Fibroblast of lung (primary cell): ENCODE data around the gene DPH2. TPM values are rescaled to one million over a fixed set of nuclear protein-coding genes. Genes with fewer than 3 reads are reported as not detected.

Experiments
- DNase-seq, 2 donors: peaks; one replicate each; pipeline versions ENCODE4 v3.0.0 to v3.0.0-alpha.2; 2010; ENCODE audit warnings: low read depth in 2 of 2
- H2AFZ ChIP-seq: 2 replicates; pipeline ENCODE4 v1.5.1; 2012; ENCODE audit warnings: low read length, control low read depth, inconsistent platforms
- H3K27ac ChIP-seq: 2 replicates; pipeline ENCODE4 v1.5.1; 2011; ENCODE audit warnings: low read length, control low read depth; ENCODE audit not compliant: insufficient read depth
- H3K27me3 ChIP-seq: 2 replicates; pipeline ENCODE4 v1.5.1; 2011; ENCODE audit warnings: mild to moderate bottlenecking, low read length; ENCODE audit not compliant: control insufficient read depth, insufficient read depth
- H3K36me3 ChIP-seq: 2 replicates; pipeline ENCODE4 v1.5.1; 2011; ENCODE audit warnings: low read length; ENCODE audit not compliant: control insufficient read depth, insufficient read depth
- H3K4me1 ChIP-seq: 2 replicates; pipeline ENCODE4 v1.5.1; 2011; ENCODE audit warnings: low read length; ENCODE audit not compliant: control insufficient read depth, insufficient read depth; ENCODE audit errors: extremely low read depth
- H3K4me2 ChIP-seq: 2 replicates; pipeline ENCODE4 v1.5.1; 2011; ENCODE audit warnings: low read length, control low read depth; ENCODE audit not compliant: insufficient read depth; ENCODE audit errors: extremely low read depth
- H3K4me3 ChIP-seq, 4 experiments: fragments of 200-600 bp in 1 of 4; sonication (generic) in 1 of 4; replicated peaks in 1 of 4; 2 replicates each; pipeline ENCODE4 v1.5.1; 2011 to 2016; ENCODE audit warnings: low read length in 4 of 4, low read depth in 3 of 4, mild to moderate bottlenecking in 3 of 4, control low read depth in 2 of 4, inconsistent platforms in 1 of 4, mixed read lengths in 1 of 4; ENCODE audit not compliant: insufficient read depth in 1 of 4; ENCODE audit errors: control extremely low read depth in 1 of 4
- H3K79me2 ChIP-seq: 2 replicates; pipeline ENCODE4 v1.5.1; 2012; ENCODE audit warnings: mild to moderate bottlenecking, low read length, inconsistent platforms; ENCODE audit not compliant: control insufficient read depth, insufficient read depth
- H3K9ac ChIP-seq: 2 replicates; pipeline ENCODE4 v1.5.1; 2011; ENCODE audit warnings: mild to moderate bottlenecking, low read length, control low read depth; ENCODE audit not compliant: insufficient read depth
- H3K9me3 ChIP-seq: 2 replicates; pipeline ENCODE4 v1.5.1; 2012; ENCODE audit warnings: low read depth, low read length; ENCODE audit not compliant: control insufficient read depth, insufficient read depth
- H4K20me1 ChIP-seq: 2 replicates; pipeline ENCODE4 v1.5.1; 2011; ENCODE audit warnings: low read length; ENCODE audit not compliant: control insufficient read depth, insufficient read depth; ENCODE audit errors: extremely low read depth
- EZH2 ChIP-seq: IDR thresholded peaks from 2 replicates; pipeline ENCODE4 v1.5.1; 2012; ENCODE audit warnings: low read length, control low read depth, mild to moderate bottlenecking; ENCODE audit errors: missing control alignments
- polyA plus RNA-seq, 2 donors: library from polyadenylated mRNA; depleted of rRNA in 1 of 2; stranded (reverse) in 1 of 2; unstranded in 1 of 2; fragments of >200 nt; gene quantifications; 2 replicates each; pipeline ENCODE4 v1.2.1, GENCODE V29; 2011 to 2012; ENCODE audit warnings: missing spikeins in 1 of 2
- total RNA-seq: library from RNA; depleted of rRNA; stranded (reverse); fragments of >200 nt; gene quantifications from 2 replicates; pipeline ENCODE4 v1.2.1, GENCODE V29; 2014
- TF ChIP-seq, protein P1 (sequence below), 2 donors: IDR thresholded peaks in 1 of 2; conservative IDR thresholded peaks in 1 of 2; 1 replicate in 1 of 2; 2 replicates in 1 of 2; pipeline ENCODE4 v1.5.1; 2011 to 2012; ENCODE audit warnings: low read length in 2 of 2, control low read depth in 1 of 2, inconsistent platforms in 1 of 2, low read depth in 1 of 2, mild to moderate bottlenecking in 1 of 2

DPH2 gene
- total and polyA plus RNA-seq, 2 donors (not counting 1 experiment from before 2014, with no cell fraction given) = 9.1 to 11.2 TPM

- no peaks in the 10 kb centered on the region for H4K20me1 ChIP-seq
- no peak overlapping the region for H2AFZ ChIP-seq
- H3K27me3 ChIP-seq = no peaks in the 10 kb centered on the region
- no peak overlapping the region for H3K9ac ChIP-seq
- no peaks in the 10 kb centered on the region for H3K9me3 ChIP-seq
- no peak overlapping the region for H3K4me2 ChIP-seq
- H3K4me3 ChIP-seq = no peak overlapping the region
- TF ChIP-seq, protein P1, sequence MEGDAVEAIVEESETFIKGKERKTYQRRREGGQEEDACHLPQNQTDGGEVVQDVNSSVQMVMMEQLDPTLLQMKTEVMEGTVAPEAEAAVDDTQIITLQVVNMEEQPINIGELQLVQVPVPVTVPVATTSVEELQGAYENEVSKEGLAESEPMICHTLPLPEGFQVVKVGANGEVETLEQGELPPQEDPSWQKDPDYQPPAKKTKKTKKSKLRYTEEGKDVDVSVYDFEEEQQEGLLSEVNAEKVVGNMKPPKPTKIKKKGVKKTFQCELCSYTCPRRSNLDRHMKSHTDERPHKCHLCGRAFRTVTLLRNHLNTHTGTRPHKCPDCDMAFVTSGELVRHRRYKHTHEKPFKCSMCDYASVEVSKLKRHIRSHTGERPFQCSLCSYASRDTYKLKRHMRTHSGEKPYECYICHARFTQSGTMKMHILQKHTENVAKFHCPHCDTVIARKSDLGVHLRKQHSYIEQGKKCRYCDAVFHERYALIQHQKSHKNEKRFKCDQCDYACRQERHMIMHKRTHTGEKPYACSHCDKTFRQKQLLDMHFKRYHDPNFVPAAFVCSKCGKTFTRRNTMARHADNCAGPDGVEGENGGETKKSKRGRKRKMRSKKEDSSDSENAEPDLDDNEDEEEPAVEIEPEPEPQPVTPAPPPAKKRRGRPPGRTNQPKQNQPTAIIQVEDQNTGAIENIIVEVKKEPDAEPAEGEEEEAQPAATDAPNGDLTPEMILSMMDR (conservative IDR thresholded peaks at IDR 0.05 in 1 of 2, IDR thresholded peaks at IDR 0.05 in 1 of 2; ENCODE audit: low read depth in 1 of 2, low read length in 2 of 2) = no peak
- TF ChIP-seq EZH2 = no peak
- H3K36me3 ChIP-seq = peaks cover 13% of the 10 kb centered on the region
- no peak for DNase-seq
- H3K4me1 ChIP-seq = no peaks in the 10 kb centered on the region
- H3K79me2 ChIP-seq = peaks cover under 1% of the 10 kb centered on the region
- no peak overlapping the region for H3K27ac ChIP-seq
Observed at GRCh38 chr1:43965316-43965715, 4.5 kb upstream of the DPH2 start.

- Histone ChIP-seq H3K9me3 (no peaks in the 10 kb centered on the region), H3K79me2 (peaks cover 4% of the 10 kb centered on the region), H3K4me3 (no peak overlapping the region), H3K27me3 (no peaks in the 10 kb centered on the region), H3K4me2 (no peak overlapping the region), H3K9ac (no peak overlapping the region), H3K36me3 (peaks cover 6% of the 10 kb centered on the region), H3K27ac (no peak overlapping the region), H3K4me1 (peaks cover 6% of the 10 kb centered on the region), H4K20me1 (no peaks in the 10 kb centered on the region), H2AFZ (no peak overlapping the region)
- DNase-seq = no peak
- TF ChIP-seq EZH2 = no peak
- TF ChIP-seq, protein P1 (conservative IDR thresholded peaks at IDR 0.05 in 1 of 2, IDR thresholded peaks at IDR 0.05 in 1 of 2; ENCODE audit: low read depth in 1 of 2, low read length in 2 of 2) = no peak
Observed at GRCh38 chr1:43968348-43968948, 1.4 kb upstream of the DPH2 start.

- H2AFZ ChIP-seq = no peak overlapping the region
Observed at GRCh38 chr1:43969416-43969745, 429 bp upstream of the DPH2 start.

More at GRCh38 chr1:43969416-43969745, 429 bp upstream of the DPH2 start:
- peaks cover 4% of the 10 kb centered on the region for H3K79me2 ChIP-seq
- no peaks in the 10 kb centered on the region for H4K20me1 ChIP-seq
- H3K9ac ChIP-seq = no peak overlapping the region
- no peaks in the 10 kb centered on the region for H3K27me3 ChIP-seq
- TF ChIP-seq EZH2 = no peak
- TF ChIP-seq, protein P1 (conservative IDR thresholded peaks at IDR 0.05 in 1 of 2, IDR thresholded peaks at IDR 0.05 in 1 of 2; ENCODE audit: low read depth in 1 of 2, low read length in 2 of 2) = no peak
- peak overlapping the region; percentile 60 for H3K4me2 ChIP-seq
- H3K36me3 ChIP-seq = peaks cover 6% of the 10 kb centered on the region
- peaks cover 6% of the 10 kb centered on the region for H3K4me1 ChIP-seq
- DNase-seq = no peak
- H3K27ac ChIP-seq = no peak overlapping the region
- no peaks in the 10 kb centered on the region for H3K9me3 ChIP-seq
- H3K4me3 ChIP-seq = peak overlapping the region in 2 of 4 experiments; percentile 22 to 28
